Measurements from ENCODE around the gene HTT.

Gene HTT

DNA sequence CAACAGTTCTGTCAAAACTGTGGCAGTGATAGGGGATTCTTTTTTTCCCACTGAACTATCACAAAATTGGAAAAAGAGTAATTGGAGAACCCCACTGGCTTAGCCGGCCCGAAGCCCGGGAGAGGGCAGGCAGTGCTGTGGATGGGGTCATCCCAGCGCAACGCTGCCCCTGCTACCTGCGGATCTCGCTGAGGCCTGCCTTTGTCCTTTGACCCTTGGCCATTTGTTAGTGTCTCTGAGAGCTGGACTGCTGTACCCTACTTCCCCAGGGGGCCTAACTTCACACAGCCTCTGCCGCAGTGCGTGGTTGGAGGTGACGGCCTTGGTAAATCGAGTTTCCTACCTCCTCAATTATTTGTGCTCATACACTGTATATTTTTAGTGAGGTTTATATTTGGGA is 131.5 kb downstream of the HTT start:
- DNase-seq = no peak

GRCh38 chr4:3206439-3207100 is 132.1 kb downstream of the HTT start:
- DNase-seq = no peak

DNA sequence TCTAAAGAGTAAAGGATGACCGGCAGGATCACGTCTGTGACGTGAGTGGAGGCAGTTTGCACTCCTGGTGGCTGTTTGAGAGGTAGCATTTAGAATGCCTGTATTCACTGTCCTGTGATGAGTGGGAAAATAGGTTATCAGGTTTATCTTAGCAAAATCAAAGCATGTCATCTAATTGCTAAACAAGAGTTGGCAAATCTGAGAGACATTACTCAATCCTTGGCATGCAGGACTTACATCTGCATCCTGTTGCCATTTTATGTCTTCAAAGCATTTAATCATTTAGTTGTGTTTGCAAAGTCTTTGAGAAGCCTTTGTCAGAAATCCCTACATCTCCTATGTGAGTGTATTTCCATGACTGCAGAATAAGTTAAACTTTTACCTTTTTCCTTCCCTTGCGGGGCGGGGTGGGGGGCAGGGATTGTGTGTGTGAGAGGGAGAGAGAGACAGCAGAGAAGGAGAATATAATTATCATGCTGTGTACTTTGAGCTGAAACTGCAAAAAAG is 133.1 kb downstream of the HTT start:
- DNase-seq = no peak

DNA sequence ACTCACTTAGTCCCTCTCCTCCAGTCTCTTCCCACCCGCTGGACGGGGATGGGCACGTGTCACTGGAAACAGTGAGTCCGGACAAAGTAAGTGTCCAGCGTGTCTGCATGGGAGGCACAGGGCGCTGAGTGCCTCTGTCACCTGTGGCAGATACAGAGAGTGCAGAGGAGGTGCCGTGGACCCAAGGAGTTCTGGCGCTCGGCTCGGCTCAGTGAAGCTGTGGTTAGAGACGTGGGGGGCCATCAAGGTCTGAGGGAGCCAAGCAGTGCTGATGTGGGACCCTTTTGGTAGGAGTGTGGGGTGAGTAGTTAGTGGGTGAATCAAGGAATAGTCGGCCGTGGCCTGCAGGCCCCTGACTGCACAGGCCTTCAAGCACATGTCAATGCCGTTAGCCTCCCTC is 134.3 kb downstream of the HTT start:
- DNase-seq = no peak

DNA sequence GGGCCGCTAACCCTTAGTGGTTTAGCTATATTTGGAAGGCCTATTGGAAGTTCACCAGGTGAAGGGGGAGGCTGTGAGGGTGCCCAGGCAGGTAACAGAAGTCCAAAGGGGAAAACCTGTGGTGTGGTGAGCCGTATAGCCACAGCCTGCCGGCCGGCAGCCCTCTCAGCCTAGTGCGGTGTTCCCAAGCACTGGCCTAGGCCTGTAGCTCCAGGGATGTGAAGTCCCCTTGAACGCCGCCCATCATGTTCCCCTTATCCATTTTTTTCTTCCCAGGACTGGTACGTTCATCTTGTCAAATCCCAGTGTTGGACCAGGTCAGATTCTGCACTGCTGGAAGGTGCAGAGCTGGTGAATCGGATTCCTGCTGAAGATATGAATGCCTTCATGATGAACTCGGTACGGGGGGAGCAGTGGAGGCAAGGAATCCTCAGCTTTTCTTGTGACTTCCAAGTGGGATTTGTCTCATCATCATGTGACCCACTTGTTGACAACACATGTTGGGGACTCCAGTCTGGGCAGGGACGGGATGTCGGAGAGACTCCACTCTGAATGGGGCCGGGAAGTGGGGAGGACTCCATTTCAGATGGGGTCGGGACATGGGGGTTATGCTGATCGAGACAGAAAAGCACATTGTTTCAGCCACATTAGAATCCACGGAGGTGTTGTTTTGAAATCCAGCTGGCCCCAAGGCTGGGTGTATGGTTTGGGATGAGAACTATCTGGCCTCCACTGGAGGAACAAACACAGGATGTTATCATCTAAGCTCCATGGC is 135.3 kb downstream of the HTT start:
- DNase-seq = no peak

DNA sequence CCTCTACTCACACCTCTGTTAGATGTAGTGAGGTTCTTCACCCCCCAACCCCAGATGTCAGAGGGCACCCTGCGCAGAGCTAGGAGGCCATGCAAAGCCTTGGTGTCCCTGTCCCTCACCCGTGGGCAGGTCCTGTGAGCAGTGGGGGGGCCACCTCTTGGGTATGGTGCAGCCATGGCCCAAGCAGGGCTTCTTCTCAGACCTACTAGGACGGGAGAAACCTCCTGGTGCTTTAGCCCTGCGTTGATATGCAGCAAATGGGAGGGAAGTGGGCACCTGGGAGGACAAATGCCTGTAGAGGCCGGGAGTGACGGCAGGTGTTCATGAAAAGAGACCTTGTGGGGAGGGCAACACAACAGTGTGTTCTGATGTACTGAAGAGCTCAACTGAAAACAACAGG is 136.0 kb downstream of the HTT start:
- no peak for DNase-seq

GRCh38 chr4:3211866-3212265 is 137.4 kb downstream of the HTT start:
- DNase-seq = no peak

DNA sequence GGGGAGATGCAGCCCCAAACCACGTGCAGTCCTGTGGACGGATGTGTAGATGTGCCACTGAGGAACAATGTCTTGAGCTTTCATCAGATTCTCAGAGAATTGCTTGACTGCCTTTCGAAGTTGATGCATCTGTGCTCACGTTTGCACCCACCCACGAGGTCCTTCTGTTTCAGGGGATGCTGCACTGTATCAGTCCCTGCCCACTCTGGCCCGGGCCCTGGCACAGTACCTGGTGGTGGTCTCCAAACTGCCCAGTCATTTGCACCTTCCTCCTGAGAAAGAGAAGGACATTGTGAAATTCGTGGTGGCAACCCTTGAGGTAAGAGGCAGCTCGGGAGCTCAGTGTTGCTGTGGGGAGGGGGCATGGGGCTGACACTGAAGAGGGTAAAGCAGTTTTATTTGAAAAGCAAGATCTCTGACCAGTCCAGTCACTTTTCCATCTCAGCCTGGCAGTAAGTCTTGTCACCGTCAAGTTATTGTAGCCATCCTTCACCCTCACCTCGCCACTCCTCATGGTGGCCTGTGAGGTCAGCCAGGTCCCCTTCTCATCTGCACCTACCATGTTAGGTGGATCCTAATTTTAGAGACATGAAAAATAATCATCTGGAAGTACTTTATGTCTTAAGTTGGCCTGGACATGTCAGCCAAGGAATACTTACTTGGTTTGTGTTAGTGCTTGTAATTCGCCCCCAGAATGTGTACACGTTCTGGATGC is 138.1 kb downstream of the HTT start:
- no peak for DNase-seq

DNA sequence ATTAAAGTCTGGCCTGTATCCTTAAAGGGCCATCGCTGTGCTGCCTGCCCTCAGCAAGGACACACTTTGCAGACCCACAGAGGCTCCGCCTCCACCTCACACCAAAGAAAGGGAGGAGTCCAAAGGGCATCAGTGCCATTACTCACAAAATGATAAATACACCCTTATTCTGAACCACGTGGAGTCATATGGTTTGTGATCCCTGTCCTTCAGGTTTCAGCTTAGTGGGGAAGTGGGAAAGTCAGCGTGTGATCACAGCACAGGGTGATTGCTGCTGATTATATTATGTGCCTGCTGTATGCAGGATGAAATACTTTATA is 138.6 kb downstream of the HTT start:
- no peak for DNase-seq

DNA sequence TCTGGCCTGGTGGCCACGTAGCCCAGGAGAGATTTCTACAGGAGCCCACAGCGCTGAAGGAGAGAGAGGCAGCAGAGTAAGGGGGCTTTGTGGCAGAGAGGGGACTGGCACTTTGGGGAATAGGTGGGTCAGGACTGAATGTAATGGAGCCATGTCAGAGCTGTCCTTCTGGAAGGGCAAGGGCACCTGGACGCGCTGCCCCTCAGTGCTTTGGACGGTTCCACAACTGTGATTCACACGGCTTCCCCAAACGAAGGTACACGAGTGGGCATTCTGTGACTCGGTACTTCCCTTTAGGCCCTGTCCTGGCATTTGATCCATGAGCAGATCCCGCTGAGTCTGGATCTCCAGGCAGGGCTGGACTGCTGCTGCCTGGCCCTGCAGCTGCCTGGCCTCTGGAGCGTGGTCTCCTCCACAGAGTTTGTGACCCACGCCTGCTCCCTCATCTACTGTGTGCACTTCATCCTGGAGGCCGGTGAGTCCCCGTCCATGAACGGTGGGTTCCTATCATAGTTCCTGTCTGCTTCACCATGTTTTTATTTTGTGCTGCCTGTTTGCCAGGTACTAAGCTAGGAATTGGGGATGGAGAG is 139.3 kb downstream of the HTT start:
- DNase-seq = no peak

GRCh38 chr4:3215256-3215655 is 140.8 kb downstream of the HTT start:
- DNase-seq = no peak

DNA sequence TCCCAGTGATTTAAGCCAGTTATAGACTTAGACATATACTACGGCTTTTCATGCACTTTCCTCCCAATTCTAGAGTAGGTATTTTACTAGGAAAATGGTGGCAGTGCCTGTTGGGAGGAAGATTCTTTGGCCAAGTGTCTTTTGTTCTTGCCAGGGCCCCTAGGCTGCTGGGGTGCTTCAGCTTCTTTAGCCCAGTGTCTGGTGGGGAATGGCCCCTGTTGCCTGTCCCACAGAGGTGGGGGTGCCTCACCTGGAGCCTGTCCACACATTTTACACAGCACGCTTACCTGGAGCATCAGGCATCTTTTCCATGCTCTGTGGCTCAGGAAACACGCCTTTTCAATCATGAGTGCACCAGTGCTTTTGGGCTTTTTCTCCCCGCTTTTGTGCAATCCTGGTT is 141.3 kb downstream of the HTT start:
- DNase-seq = no peak

DNA sequence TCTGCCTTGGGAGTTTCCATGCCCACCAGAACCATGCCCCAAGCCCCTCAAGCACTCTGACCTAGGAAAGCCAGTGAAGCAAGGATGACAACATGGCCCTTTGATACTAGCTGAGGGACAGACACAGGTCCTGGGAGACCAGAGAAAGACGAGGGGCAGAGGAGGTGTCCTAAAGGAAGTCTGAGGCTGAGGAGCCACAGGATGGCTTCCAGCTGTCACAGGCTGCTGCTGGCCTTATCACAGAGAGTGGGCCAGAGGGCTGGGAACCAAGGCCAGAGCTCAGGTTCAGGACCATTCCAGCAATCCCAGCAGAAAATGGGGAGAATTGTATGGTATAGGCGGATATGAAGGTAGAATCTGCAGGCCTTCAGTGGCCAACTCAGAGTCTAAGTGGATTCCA is 142.8 kb downstream of the HTT start:
- DNase-seq = no peak

DNA sequence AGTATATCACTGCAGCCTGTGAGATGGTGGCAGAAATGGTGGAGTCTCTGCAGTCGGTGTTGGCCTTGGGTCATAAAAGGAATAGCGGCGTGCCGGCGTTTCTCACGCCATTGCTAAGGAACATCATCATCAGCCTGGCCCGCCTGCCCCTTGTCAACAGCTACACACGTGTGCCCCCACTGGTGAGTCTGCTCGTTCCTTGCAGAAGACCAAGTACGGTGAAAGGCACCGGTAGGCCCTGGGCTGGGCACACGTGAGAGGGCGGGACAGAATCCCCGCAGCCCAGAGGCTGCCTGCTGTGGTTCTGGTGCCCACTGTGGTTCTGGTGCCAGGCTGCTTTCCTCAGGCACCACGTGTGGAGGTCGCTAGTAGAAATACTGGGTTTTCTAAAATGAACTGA is 143.3 kb downstream of the HTT start:
- DNase-seq = no peak

DNA sequence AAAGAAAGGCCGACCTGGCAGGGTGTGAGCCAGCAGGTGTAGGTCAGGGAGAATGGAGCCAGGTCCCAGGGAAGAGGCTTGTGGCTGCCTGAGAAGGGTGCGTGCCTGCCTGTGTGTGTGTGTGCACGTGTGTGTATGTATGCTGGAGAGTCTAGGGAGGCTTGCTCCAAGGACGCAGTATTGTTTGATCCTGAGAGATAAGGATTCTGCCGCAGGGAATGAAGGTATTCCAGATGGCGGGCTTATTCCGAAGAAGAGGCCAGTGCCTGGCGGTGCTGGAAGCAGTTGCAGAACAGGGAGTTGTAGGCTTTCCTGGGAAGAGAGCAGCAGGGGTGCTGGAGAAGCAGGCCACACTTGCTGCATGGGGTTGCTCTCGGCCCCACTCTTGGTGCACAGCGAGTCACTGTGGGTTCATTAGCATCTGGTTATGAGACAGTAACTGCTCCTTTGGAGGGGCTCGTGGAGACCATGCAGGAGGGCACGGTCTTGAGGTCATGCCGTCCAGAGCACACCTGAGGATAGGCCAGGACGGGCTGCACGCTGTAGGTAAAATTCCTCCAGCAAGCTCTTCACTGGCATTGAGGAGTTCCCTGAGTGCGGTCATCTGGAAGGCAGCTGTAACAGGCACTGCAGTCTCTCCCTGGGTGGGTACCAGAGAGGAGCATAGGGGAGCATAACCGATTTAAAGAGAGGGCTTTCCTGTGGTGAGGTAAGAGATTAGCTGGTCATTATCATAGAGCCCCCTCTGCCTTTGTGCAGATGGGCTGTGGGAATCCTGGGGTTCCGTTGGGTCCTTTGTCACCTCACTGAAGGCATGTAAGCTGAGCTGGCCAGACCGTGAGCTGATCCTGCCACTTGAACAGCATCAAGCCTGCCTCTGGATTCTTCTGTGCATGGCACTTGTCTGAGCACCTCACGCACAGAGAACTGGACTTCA is 144.6 kb downstream of the HTT start:
- no peak for DNase-seq

DNA sequence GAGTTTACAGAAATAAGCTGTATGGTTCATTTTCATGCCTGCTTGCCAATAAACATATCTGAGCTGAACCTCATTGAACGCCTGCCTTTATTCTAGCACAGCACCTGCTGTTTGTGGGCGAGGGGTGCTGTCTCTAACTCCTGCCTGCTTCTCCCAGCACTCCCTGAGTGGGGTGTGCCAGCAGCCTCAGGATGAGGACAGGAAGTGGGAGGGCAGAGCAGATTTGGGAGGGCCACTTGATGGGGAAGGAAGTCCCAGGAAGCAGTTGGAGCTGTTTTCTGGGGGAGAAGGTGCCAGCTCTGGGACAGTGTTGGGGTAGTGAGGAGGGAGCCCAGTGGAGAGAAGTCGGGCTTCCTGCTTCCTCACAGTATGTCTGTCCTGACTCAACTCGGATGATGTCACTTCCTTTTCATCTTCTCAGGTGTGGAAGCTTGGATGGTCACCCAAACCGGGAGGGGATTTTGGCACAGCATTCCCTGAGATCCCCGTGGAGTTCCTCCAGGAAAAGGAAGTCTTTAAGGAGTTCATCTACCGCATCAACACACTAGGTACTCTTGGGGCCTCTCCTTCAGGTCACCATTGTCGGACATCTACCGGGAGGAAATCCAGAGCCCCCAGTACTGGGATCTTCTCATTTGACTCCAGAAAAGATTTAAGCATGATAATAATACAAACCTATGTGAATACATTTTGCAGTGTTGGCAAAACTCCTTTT is 145.4 kb downstream of the HTT start:
- no peak for DNase-seq

- peak; percentile 60 for DNase-seq
Observed at GRCh38 chr4:3220476-3221183, 146.1 kb downstream of the HTT start.

DNA sequence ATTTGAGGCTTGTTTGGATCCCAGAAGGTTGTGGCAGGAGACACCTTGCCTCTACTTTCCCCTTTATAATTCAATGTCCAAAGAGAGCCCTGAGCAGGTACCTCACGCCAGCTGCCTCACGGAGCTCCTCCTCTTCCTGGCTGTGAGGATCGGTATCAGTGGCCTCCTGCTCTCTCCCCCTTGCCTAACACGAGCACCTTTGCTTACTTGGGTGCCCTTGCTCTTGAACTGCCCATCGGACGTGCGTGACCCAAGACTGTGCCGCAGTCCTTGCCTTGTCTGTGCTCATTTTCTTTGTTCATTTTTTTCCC is 146.7 kb downstream of the HTT start:
- no peak for DNase-seq

DNA sequence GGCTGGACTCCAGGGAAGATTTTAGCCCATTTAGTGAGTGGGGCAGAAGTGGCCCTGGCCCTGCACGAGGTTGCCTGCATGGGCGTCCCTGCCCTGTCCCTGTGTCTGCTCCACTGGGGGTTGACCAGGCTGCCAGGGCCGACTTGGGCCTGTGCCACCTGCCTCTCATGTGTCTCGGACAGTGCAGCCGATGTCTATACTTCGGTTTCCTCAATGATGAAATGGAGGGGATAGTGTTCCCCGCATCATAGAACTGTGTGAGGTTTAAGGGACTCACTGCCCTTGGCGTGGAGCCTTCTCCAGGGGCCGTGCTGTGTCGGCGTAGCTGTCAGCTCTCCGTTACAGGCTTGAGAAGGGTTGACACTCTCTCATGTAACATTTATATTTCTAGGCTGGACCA is 147.5 kb downstream of the HTT start:
- no peak for DNase-seq

GRCh38 chr4:3223346-3223745 is 148.9 kb downstream of the HTT start:
- no peak for DNase-seq

GRCh38 chr4:3223956-3224748 is 149.7 kb downstream of the HTT start:
- no peak for DNase-seq
